ENCODE measurements around the gene BCORL1.

GRCh38 chrX:130080791-130081367 lies 98.4 kb downstream of the BCORL1 start:
- no peak for TF ChIP-seq ZFX (IDR thresholded peaks at IDR 0.05; ENCODE audit: borderline replicate concordance)
- no peak for TF ChIP-seq CTCF (IDR thresholded peaks at IDR 0.05)

All from 22Rv1 (cell line).